K562 (cell line): ENCODE measurements around the gene DDX41. TPM values are rescaled to one million over a fixed set of nuclear protein-coding genes. Genes with fewer than 3 reads are reported as not detected.

Experiments used
- DDX20 ChIP-seq: fragments of 450-650 bp; IDR thresholded peaks from 2 replicates; pipeline ENCODE4 v1.6.1; 2016; ENCODE audit warnings: missing genetic modification characterization, low read depth, mild to moderate bottlenecking, missing compliant biosample characterization, moderate library complexity
- EGR1 ChIP-seq: fragments of 450-650 bp; conservative IDR thresholded peaks from 2 replicates; pipeline ENCODE4 v1.6.1; 2017; ENCODE audit warnings: mild to moderate bottlenecking
- HMGN3 ChIP-seq: IDR thresholded peaks from 2 replicates; pipeline ENCODE4 v1.6.1; 2011; ENCODE audit warnings: borderline replicate concordance, low read depth, mild to moderate bottlenecking, mixed read lengths, low read length; ENCODE audit not compliant: insufficient read length; ENCODE audit errors: extremely low read depth
- PHB2 ChIP-seq: fragments of 450-650 bp; IDR thresholded peaks from 2 replicates; pipeline ENCODE4 v1.6.1; 2017; ENCODE audit warnings: low read depth
- ZNF41 ChIP-seq: fragments of 250-450 bp; sonication (Bioruptor Pico); conservative IDR thresholded peaks from 2 replicates; pipeline ENCODE4 v1.4.0; 2020; ENCODE audit warnings: mild to moderate bottlenecking
- ZNF75A ChIP-seq: fragments of 450-650 bp; formaldehyde crosslinking; IDR thresholded peaks from 2 replicates; pipeline ENCODE4 v1.4.0; 2020; ENCODE audit warnings: mild to moderate bottlenecking
- ZSCAN29 ChIP-seq: fragments of 450-650 bp; IDR thresholded peaks from 2 replicates; pipeline ENCODE4 v1.6.1; 2017
- polyA plus RNA-seq, 8 experiments: library from polyadenylated mRNA; depleted of rRNA in 4 of 8; stranded (reverse) in 5 of 8; unstranded in 3 of 8; fragments of >200 nt; fragmentation: Nextera tagmentation in 2 of 8; fragmentation: Illumina TruSeq in 1 of 8; extraction: Ambion mirVana in 2 of 8; extraction: Trizol in 1 of 8; gene quantifications; 2 replicates each; pipeline versions ENCODE4 v1.2.1 to v1.2.3, GENCODE V29; 2011 to 2014; ENCODE audit warnings: inconsistent platforms in 1 of 8, missing spikeins in 1 of 8
- total RNA-seq, 7 experiments: library from RNA; depleted of rRNA in 6 of 7; stranded (reverse); fragments of >200 nt in 6 of 7; fragmentation: Illumina TruSeq in 2 of 7; extraction: Trizol in 2 of 7; gene quantifications; 2 replicates each; pipeline versions ENCODE4 v1.2.1 to v1.2.3, GENCODE V29; 2011 to 2021; ENCODE audit warnings: low replicate concordance in 1 of 7
- TF ChIP-seq, protein P1 (sequence below): fragments of 450-650 bp; formaldehyde crosslinking; IDR thresholded peaks from 2 replicates; pipeline ENCODE4 v1.4.0; 2020; ENCODE audit warnings: mild to moderate bottlenecking, mixed read lengths
- TF ChIP-seq, protein P2 (sequence below): fragments of 450-650 bp; IDR thresholded peaks from 2 replicates; pipeline ENCODE4 v1.6.1; 2017; ENCODE audit warnings: mild to moderate bottlenecking, moderate library complexity
- TF ChIP-seq, protein P3 (sequence below): fragments of 200-800 bp; sonication (Bioruptor generic); IDR thresholded peaks from 2 replicates; pipeline ENCODE4 v1.6.1; 2017; ENCODE audit warnings: missing genetic modification characterization, missing compliant biosample characterization

The DDX41 gene
- total and polyA plus RNA-seq, 9 of the 15 experiments (the other 6 are each of a cell fraction or from before 2014, with no cell fraction given) = 38.2 to 284 (median 116) TPM

DNA sequence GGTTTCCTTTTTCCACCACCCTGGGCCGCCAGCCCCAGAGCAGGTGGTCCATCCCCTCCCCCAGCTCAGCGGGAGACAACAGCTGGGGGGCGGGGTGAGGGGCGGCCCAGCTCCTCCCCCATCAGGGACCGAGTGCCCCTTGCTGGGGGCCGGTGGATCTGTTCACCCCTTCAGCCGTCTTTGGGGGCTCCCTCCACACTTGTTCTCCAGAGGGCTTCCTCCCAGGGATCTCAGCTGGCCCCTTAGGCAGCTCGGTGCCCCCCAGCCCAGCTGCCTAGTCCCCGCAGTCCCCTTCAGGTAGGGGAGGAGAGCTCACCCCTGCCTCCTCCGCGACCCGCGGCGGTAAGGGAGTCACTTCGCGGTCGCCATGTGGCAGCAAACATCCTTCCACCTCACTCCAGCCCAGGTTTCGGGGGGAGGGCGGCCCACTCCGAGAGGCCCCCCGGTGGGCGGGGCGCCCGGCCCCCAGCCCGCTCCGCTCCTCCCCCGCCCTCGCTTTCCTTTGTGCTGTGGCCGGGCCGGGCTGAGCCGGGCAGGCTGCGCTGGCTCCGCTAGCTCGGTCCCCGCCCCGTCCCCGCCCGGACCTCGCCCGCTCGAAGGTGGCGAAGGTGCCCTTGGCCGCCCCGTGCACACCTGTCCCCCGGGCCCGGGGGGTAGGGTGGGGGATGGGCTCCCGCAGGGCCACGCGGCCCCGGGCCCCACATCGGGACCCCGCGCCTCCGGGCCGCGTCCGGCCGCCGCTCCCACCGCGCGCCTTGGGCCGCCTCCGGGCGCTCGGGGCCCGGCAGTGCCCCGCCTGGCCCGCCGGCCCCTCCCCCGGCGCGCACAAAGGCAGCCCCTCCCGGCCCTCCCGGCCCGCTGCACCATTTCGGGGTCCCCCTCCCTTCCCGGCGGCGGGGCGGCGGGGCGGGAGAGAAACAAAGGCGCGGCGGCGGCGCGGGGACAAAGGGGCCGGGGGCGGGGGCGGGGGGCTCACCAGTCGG, 44.0 kb downstream of the DDX41 start (continued):
- TF ChIP-seq, protein P1, sequence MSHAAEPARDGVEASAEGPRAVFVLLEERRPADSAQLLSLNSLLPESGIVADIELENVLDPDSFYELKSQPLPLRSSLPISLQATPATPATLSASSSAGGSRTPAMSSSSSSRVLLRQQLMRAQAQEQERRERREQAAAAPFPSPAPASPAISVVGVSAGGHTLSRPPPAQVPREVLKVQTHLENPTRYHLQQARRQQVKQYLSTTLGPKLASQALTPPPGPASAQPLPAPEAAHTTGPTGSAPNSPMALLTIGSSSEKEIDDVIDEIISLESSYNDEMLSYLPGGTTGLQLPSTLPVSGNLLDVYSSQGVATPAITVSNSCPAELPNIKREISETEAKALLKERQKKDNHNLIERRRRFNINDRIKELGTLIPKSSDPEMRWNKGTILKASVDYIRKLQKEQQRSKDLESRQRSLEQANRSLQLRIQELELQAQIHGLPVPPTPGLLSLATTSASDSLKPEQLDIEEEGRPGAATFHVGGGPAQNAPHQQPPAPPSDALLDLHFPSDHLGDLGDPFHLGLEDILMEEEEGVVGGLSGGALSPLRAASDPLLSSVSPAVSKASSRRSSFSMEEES (CRISPR knock-in tag) = no peak
- TF ChIP-seq PHB2 (no peak), ZNF75A (CRISPR knock-in tag) (no peak), ZSCAN29 (no peak), ZNF41 (CRISPR knock-in tag) (no peak), HMGN3 (no peak), EGR1 (peak; percentile 20; the same call in 1 of the 2 replicates), DDX20 (tag) (no peak)
- TF ChIP-seq, protein P2, sequence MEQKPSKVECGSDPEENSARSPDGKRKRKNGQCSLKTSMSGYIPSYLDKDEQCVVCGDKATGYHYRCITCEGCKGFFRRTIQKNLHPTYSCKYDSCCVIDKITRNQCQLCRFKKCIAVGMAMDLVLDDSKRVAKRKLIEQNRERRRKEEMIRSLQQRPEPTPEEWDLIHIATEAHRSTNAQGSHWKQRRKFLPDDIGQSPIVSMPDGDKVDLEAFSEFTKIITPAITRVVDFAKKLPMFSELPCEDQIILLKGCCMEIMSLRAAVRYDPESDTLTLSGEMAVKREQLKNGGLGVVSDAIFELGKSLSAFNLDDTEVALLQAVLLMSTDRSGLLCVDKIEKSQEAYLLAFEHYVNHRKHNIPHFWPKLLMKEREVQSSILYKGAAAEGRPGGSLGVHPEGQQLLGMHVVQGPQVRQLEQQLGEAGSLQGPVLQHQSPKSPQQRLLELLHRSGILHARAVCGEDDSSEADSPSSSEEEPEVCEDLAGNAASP = no peak
- TF ChIP-seq, protein P3, sequence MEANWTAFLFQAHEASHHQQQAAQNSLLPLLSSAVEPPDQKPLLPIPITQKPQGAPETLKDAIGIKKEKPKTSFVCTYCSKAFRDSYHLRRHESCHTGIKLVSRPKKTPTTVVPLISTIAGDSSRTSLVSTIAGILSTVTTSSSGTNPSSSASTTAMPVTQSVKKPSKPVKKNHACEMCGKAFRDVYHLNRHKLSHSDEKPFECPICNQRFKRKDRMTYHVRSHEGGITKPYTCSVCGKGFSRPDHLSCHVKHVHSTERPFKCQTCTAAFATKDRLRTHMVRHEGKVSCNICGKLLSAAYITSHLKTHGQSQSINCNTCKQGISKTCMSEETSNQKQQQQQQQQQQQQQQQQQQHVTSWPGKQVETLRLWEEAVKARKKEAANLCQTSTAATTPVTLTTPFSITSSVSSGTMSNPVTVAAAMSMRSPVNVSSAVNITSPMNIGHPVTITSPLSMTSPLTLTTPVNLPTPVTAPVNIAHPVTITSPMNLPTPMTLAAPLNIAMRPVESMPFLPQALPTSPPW (CRISPR knock-in tag) = peak; percentile 78
